H1 (cell line): ENCODE data around the gene STK16. TPM values are rescaled to one million over a fixed set of nuclear protein-coding genes. Genes with fewer than 3 reads are reported as not detected.

ENCODE experiments used
- TEAD4 ChIP-seq: IDR thresholded peaks from 2 replicates; pipeline ENCODE4 v1.6.1; 2012; ENCODE audit warnings: low read depth, low read length, inconsistent platforms, mixed read lengths
- polyA plus RNA-seq, 7 experiments: library from polyadenylated mRNA; depleted of rRNA in 3 of 7; stranded (reverse) in 5 of 7; unstranded in 2 of 7; fragments of >200 nt in 5 of 7; fragments of 200-250 nt in 2 of 7; gene quantifications; 1 replicate in 5 of 7; 2 replicates in 1 of 7; 4 replicates in 1 of 7; pipeline versions ENCODE4 v1.2.1 to v1.2.3, GENCODE V29; 2011 to 2013; ENCODE audit warnings: missing spikeins in 2 of 7, mixed read lengths in 2 of 7
- total RNA-seq: library from RNA; stranded (reverse); fragmentation: NEBNext Ultra II Directional; extraction: Animal tissue kit (Norgen Biotek cat#: 25700); gene quantifications from 2 replicates; pipeline ENCODE4 v1.2.1, GENCODE V29; 2021
- TF ChIP-seq, protein P1 (sequence below): fragments of 300-600 bp; sonication (generic); IDR thresholded peaks from 2 replicates; pipeline ENCODE4 v1.7.1; 2012; ENCODE audit warnings: low read length, moderate library complexity, mild to moderate bottlenecking, inconsistent platforms; ENCODE audit not compliant: insufficient replicate concordance
- TF ChIP-seq, protein P2 (sequence below), 3 experiments: IDR thresholded peaks; 1 replicate in 2 of 3; 2 replicates in 1 of 3; pipeline versions ENCODE4 v1.5.1 to v1.6.1; 2011; ENCODE audit warnings: low read length in 3 of 3, mild to moderate bottlenecking in 3 of 3, inconsistent platforms in 2 of 3, low read depth in 1 of 3, moderate library complexity in 1 of 3; ENCODE audit not compliant: insufficient read depth in 1 of 3; ENCODE audit errors: control extremely low read depth in 1 of 3

STK16 gene
- total and polyA plus RNA-seq, 2 of the 8 experiments (the other 6 are each of a cell fraction or from before 2014, with no cell fraction given) = 21.3 to 51.4 TPM

DNA sequence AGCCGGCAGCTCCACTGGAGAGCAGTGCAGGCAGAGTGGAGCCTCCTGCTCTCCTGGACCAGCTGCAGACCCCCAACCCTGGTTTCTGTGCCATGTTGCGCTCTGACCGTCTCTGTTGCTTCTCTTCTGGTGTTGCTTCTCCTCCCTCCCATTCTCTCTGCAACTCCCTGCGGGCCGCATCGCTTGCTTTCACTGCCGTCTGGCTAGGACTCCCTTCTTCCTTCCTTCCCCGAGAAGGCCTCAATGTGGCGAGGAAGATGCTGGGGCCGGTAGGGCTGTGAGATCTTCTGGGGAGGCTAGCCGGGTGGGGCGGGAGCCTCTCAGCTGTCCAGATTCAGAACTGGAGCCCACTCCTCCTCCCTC lies 40.1 kb downstream of the STK16 start (continued):
- TF ChIP-seq, protein P1, sequence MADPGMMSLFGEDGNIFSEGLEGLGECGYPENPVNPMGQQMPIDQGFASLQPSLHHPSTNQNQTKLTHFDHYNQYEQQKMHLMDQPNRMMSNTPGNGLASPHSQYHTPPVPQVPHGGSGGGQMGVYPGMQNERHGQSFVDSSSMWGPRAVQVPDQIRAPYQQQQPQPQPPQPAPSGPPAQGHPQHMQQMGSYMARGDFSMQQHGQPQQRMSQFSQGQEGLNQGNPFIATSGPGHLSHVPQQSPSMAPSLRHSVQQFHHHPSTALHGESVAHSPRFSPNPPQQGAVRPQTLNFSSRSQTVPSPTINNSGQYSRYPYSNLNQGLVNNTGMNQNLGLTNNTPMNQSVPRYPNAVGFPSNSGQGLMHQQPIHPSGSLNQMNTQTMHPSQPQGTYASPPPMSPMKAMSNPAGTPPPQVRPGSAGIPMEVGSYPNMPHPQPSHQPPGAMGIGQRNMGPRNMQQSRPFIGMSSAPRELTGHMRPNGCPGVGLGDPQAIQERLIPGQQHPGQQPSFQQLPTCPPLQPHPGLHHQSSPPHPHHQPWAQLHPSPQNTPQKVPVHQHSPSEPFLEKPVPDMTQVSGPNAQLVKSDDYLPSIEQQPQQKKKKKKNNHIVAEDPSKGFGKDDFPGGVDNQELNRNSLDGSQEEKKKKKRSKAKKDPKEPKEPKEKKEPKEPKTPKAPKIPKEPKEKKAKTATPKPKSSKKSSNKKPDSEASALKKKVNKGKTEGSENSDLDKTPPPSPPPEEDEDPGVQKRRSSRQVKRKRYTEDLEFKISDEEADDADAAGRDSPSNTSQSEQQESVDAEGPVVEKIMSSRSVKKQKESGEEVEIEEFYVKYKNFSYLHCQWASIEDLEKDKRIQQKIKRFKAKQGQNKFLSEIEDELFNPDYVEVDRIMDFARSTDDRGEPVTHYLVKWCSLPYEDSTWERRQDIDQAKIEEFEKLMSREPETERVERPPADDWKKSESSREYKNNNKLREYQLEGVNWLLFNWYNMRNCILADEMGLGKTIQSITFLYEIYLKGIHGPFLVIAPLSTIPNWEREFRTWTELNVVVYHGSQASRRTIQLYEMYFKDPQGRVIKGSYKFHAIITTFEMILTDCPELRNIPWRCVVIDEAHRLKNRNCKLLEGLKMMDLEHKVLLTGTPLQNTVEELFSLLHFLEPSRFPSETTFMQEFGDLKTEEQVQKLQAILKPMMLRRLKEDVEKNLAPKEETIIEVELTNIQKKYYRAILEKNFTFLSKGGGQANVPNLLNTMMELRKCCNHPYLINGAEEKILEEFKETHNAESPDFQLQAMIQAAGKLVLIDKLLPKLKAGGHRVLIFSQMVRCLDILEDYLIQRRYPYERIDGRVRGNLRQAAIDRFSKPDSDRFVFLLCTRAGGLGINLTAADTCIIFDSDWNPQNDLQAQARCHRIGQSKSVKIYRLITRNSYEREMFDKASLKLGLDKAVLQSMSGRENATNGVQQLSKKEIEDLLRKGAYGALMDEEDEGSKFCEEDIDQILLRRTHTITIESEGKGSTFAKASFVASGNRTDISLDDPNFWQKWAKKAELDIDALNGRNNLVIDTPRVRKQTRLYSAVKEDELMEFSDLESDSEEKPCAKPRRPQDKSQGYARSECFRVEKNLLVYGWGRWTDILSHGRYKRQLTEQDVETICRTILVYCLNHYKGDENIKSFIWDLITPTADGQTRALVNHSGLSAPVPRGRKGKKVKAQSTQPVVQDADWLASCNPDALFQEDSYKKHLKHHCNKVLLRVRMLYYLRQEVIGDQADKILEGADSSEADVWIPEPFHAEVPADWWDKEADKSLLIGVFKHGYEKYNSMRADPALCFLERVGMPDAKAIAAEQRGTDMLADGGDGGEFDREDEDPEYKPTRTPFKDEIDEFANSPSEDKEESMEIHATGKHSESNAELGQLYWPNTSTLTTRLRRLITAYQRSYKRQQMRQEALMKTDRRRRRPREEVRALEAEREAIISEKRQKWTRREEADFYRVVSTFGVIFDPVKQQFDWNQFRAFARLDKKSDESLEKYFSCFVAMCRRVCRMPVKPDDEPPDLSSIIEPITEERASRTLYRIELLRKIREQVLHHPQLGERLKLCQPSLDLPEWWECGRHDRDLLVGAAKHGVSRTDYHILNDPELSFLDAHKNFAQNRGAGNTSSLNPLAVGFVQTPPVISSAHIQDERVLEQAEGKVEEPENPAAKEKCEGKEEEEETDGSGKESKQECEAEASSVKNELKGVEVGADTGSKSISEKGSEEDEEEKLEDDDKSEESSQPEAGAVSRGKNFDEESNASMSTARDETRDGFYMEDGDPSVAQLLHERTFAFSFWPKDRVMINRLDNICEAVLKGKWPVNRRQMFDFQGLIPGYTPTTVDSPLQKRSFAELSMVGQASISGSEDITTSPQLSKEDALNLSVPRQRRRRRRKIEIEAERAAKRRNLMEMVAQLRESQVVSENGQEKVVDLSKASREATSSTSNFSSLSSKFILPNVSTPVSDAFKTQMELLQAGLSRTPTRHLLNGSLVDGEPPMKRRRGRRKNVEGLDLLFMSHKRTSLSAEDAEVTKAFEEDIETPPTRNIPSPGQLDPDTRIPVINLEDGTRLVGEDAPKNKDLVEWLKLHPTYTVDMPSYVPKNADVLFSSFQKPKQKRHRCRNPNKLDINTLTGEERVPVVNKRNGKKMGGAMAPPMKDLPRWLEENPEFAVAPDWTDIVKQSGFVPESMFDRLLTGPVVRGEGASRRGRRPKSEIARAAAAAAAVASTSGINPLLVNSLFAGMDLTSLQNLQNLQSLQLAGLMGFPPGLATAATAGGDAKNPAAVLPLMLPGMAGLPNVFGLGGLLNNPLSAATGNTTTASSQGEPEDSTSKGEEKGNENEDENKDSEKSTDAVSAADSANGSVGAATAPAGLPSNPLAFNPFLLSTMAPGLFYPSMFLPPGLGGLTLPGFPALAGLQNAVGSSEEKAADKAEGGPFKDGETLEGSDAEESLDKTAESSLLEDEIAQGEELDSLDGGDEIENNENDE = no peak
- no peak for TF ChIP-seq TEAD4
- TF ChIP-seq, protein P2, sequence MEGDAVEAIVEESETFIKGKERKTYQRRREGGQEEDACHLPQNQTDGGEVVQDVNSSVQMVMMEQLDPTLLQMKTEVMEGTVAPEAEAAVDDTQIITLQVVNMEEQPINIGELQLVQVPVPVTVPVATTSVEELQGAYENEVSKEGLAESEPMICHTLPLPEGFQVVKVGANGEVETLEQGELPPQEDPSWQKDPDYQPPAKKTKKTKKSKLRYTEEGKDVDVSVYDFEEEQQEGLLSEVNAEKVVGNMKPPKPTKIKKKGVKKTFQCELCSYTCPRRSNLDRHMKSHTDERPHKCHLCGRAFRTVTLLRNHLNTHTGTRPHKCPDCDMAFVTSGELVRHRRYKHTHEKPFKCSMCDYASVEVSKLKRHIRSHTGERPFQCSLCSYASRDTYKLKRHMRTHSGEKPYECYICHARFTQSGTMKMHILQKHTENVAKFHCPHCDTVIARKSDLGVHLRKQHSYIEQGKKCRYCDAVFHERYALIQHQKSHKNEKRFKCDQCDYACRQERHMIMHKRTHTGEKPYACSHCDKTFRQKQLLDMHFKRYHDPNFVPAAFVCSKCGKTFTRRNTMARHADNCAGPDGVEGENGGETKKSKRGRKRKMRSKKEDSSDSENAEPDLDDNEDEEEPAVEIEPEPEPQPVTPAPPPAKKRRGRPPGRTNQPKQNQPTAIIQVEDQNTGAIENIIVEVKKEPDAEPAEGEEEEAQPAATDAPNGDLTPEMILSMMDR (IDR thresholded peaks at IDR 0.05; ENCODE audit: control extremely low read depth in 1 of 3, insufficient read depth in 1 of 3, low read depth in 1 of 3, low read length in 3 of 3) = no peak
- TF ChIP-seq, all 59 proteins: peak for 0
